Fibroblast of mammary gland (primary cell): ENCODE measurements around the gene SURF6.
"Not testable (repeated sequence)": the region's sequence is repeated elsewhere in the genome, so short reads cannot be mapped to it uniquely, and the experiment has no call there.

Source experiments
- DNase-seq: peaks from one replicate; pipeline ENCODE4 v3.0.0-alpha.2; 2010; ENCODE audit warnings: low read depth
- H3K4me3 ChIP-seq: 2 replicates; pipeline ENCODE4 v1.5.1; 2011; ENCODE audit warnings: low read depth, mild to moderate bottlenecking, low read length, moderate library complexity; ENCODE audit not compliant: control insufficient read depth
- CTCF ChIP-seq: conservative IDR thresholded peaks from 2 replicates; pipeline ENCODE4 v1.5.1; 2011; ENCODE audit warnings: low read depth, low read length, inconsistent platforms; ENCODE audit not compliant: control insufficient read depth, insufficient read depth

SURF6 gene

GRCh38 chr9:133379153-133380086 is 43.4 kb upstream of the SURF6 start:
- no peak for DNase-seq
- H3K4me3 ChIP-seq = no peak overlapping the region
- no peak for TF ChIP-seq CTCF

- H3K4me3 ChIP-seq = no peak overlapping the region
- TF ChIP-seq CTCF = no peak
- no peak for DNase-seq
Measured at GRCh38 chr9:133378408-133378962, 42.5 kb upstream of the SURF6 start.

- peak; percentile 98 for DNase-seq
- no peak for TF ChIP-seq CTCF
- no peak overlapping the region for H3K4me3 ChIP-seq
Measured at GRCh38 chr9:133377721-133378216, 41.8 kb upstream of the SURF6 start.

- not testable (repeated sequence) for H3K4me3 ChIP-seq, DNase-seq
Measured at GRCh38 chr9:133377280-133377679, 41.3 kb upstream of the SURF6 start.

- peak within 1 kb of the TSS; percentile 96 for H3K4me3 ChIP-seq
- no peak for TF ChIP-seq CTCF
- peak; percentile 94 for DNase-seq
Measured at GRCh38 chr9:133375724-133376654, 40.0 kb upstream of the SURF6 start, which contains the start of the genes STKLD1 and SURF4. Gene STKLD1 (plus strand): TSS chr9:133376366. CDS start chr9:133376474, 108 bp downstream. Gene SURF4 (minus strand): TSS chr9:133376060. CDS start chr9:133375969, 91 bp downstream.

- TF ChIP-seq CTCF = no peak
- DNase-seq = peak; percentile 50
- peak overlapping the region; percentile 96 for H3K4me3 ChIP-seq
Measured at GRCh38 chr9:133375116-133375723, 39.2 kb upstream of the SURF6 start.
